ENCODE data around the gene AKAP7. TPM values are rescaled to one million over a fixed set of nuclear protein-coding genes. Genes with fewer than 3 reads are reported as not detected.

The AKAP7 gene
- polyA plus RNA-seq, 1 donor (not counting 4 experiments of a cell fraction or from before 2014, with no cell fraction given), result 1.7 TPM

- TF ChIP-seq EZH2 (IDR thresholded peaks at IDR 0.05; ENCODE audit: low read length) (no peak), CTCF (optimal IDR thresholded peaks at IDR 0.05 in 1 of 3, IDR thresholded peaks at IDR 0.05 in 1 of 3, conservative IDR thresholded peaks at IDR 0.05 in 1 of 3; ENCODE audit: extremely low read depth in 1 of 3, insufficient read depth in 2 of 3, low read length in 3 of 3) (no peak)
- H3K4me2 ChIP-seq (ENCODE audit: control insufficient read depth, extremely low read depth, insufficient read depth, low read depth, low read length), result no peak overlapping the region
- FAIRE-seq (no peak), DNase-seq (ENCODE audit: low read depth, low spot score) (no peak)
- no peak overlapping the region for H2AFZ ChIP-seq (ENCODE audit: control insufficient read depth, low read length)
- no peaks in the 10 kb centered on the region for H4K20me1 ChIP-seq (ENCODE audit: control insufficient read depth, extremely low read depth, insufficient read depth, low read length)
- H3K36me3 ChIP-seq (ENCODE audit: control insufficient read depth in 2 of 2, extremely low read depth in 1 of 2, insufficient read depth in 2 of 2, low read length in 2 of 2), result no peaks in the 10 kb centered on the region
- no peak overlapping the region for H3K27ac ChIP-seq (ENCODE audit: control insufficient read depth, insufficient read depth, low read length)
- H3K27me3 ChIP-seq (ENCODE audit: control insufficient read depth, extremely low read depth, insufficient read depth, low read length), result no peaks in the 10 kb centered on the region
- H3K79me2 ChIP-seq (ENCODE audit: control insufficient read depth, insufficient read depth, low read length), result no peaks in the 10 kb centered on the region
- H3K4me3 ChIP-seq (ENCODE audit: control insufficient read depth in 2 of 3, extremely low read depth in 1 of 3, insufficient read depth in 2 of 3, low read depth in 1 of 3, low read length in 3 of 3), result no peak overlapping the region
- no peaks in the 10 kb centered on the region for H3K9me3 ChIP-seq (ENCODE audit: control insufficient read depth, low read depth, low read length)
- dilution Hi-C loops (cut with MboI; ENCODE audit: extremely low pct_ligation_motif_present, low sequenced_read_pairs), result no loop called here
- H3K9me1 ChIP-seq (ENCODE audit: control insufficient read depth, extremely low read depth, insufficient read depth, low read length), result no peaks in the 10 kb centered on the region
- no peaks in the 10 kb centered on the region for H3K4me1 ChIP-seq (ENCODE audit: control insufficient read depth, extremely low read depth, insufficient read depth, low read length)
- H3K9ac ChIP-seq (ENCODE audit: control insufficient read depth, extremely low read depth, insufficient read depth, low read length), result no peak overlapping the region
Measured at GRCh38 chr6:131281471-131282270, 146.4 kb downstream of the AKAP7 start.

GRCh38 chr6:131282365-131282764 lies 147.1 kb downstream of the AKAP7 start:
- no peak for TF ChIP-seq CTCF (optimal IDR thresholded peaks at IDR 0.05 in 1 of 3, IDR thresholded peaks at IDR 0.05 in 1 of 3, conservative IDR thresholded peaks at IDR 0.05 in 1 of 3; ENCODE audit: extremely low read depth in 1 of 3, insufficient read depth in 2 of 3, low read length in 3 of 3)
- TF ChIP-seq EZH2 (IDR thresholded peaks at IDR 0.05; ENCODE audit: low read length), result no peak
- FAIRE-seq (no peak), DNase-seq (ENCODE audit: low read depth, low spot score) (no peak)
- H3K9me3 ChIP-seq (ENCODE audit: control insufficient read depth, low read depth, low read length), result no peaks in the 10 kb centered on the region
- no peak overlapping the region for H3K4me2 ChIP-seq (ENCODE audit: control insufficient read depth, extremely low read depth, insufficient read depth, low read depth, low read length)
- H3K27ac ChIP-seq (ENCODE audit: control insufficient read depth, insufficient read depth, low read length), result no peak overlapping the region
- dilution Hi-C loops (cut with MboI; ENCODE audit: extremely low pct_ligation_motif_present, low sequenced_read_pairs), result no loop called here
- no peaks in the 10 kb centered on the region for H4K20me1 ChIP-seq (ENCODE audit: control insufficient read depth, extremely low read depth, insufficient read depth, low read length)
- no peaks in the 10 kb centered on the region for H3K4me1 ChIP-seq (ENCODE audit: control insufficient read depth, extremely low read depth, insufficient read depth, low read length)
- H3K4me3 ChIP-seq (ENCODE audit: control insufficient read depth in 2 of 3, extremely low read depth in 1 of 3, insufficient read depth in 2 of 3, low read depth in 1 of 3, low read length in 3 of 3), result no peak overlapping the region
- no peak overlapping the region for H3K9ac ChIP-seq (ENCODE audit: control insufficient read depth, extremely low read depth, insufficient read depth, low read length)
- H3K9me1 ChIP-seq (ENCODE audit: control insufficient read depth, extremely low read depth, insufficient read depth, low read length), result no peaks in the 10 kb centered on the region
- H3K27me3 ChIP-seq (ENCODE audit: control insufficient read depth, extremely low read depth, insufficient read depth, low read length), result no peaks in the 10 kb centered on the region
- H3K36me3 ChIP-seq (ENCODE audit: control insufficient read depth in 2 of 2, extremely low read depth in 1 of 2, insufficient read depth in 2 of 2, low read length in 2 of 2), result no peaks in the 10 kb centered on the region
- no peak overlapping the region for H2AFZ ChIP-seq (ENCODE audit: control insufficient read depth, low read length)
- no peaks in the 10 kb centered on the region for H3K79me2 ChIP-seq (ENCODE audit: control insufficient read depth, insufficient read depth, low read length)
